Erythroblast (primary cell): ENCODE measurements around the gene HAPSTR1.
A peak's percentile ranks its signal among the peaks of the same experiment; 100 is the strongest.

ENCODE experiments used
- DNase-seq, 2 experiments: peaks; one replicate each; lab custom pipeline; 2025; lab: John Stamatoyannopoulos, UW
- GATA1 ChIP-seq: IDR thresholded peaks from 2 replicates; pipeline ENCODE4 v1.6.1; 2011; ENCODE audit warnings: low read depth, mild to moderate bottlenecking, control low read depth, low read length, moderate library complexity
- POLR2A ChIP-seq: IDR thresholded peaks from 2 replicates; pipeline ENCODE4 v1.6.1; 2011; ENCODE audit warnings: mild to moderate bottlenecking, low read length

Gene HAPSTR1

DNA sequence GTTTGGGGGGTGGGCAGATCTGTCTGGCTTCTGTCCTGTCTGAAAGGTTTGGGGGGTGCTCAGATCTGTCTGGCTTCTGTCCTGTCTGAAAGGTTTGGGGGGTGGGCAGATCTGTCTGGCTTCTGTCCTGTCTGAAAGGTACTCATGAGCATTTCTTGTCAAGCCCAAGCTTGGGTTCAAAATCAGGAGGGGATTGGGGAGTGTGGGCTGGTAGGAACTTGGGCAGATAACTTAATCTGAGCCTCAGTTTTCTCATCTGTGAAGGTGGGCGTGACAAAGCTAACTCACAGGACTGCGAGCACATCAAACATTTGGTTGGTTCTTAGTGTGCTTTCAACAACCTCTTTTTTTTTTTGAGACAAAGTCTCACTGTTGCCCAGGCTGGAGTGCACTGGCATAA, 35.2 kb downstream of the HAPSTR1 start:
- DNase-seq, result no peak
- TF ChIP-seq POLR2A (no peak), GATA1 (no peak)

DNA sequence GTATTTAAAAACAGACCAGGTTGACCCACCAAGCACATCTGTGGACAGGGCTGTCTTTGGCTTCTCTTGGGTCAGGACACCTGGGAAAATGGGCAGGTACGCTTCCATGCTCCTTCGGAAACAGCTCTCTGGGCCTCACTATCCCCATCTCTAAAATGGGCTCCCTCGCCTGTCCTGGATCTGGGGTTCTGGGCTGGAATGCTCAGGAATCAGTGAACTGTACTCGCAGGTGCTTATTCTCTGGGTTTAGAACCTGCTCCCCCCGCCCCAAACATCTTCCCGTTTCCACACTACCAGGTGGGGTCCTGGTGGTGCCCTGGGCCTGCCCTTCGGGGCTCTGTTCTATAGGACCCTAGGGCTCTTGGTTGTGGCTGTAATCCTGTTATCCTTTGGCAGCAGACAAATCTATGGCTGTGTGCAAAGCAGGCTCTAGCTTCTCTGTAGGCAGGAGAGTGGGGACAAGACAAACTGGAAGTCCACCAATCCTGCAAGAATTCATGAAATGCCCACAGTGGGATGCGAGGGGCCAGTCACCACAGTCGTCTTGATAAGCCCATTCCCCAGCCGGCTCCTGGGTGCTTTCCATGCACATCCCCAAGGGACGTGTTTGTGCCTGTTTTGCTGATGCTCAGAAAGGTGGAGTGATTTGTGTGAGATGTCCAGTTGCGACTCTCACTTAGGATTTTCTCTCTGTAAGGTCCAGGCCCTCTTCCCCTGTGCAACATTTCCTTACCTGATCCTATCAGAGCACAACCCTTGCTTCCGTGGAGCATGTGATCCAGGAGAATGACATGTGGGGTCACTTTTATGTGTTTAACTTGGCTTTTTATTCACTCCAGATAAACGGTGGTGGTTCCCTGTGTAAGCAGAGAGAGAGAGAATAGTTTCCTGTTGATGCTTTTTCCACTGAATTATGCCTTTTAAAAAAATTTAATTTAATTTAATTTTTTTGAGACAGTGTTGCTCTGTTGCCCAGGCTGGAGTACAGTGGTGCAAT, 37.2 kb downstream of the HAPSTR1 start:
- no peak for DNase-seq
- TF ChIP-seq GATA1 (no peak), POLR2A (no peak)

DNA sequence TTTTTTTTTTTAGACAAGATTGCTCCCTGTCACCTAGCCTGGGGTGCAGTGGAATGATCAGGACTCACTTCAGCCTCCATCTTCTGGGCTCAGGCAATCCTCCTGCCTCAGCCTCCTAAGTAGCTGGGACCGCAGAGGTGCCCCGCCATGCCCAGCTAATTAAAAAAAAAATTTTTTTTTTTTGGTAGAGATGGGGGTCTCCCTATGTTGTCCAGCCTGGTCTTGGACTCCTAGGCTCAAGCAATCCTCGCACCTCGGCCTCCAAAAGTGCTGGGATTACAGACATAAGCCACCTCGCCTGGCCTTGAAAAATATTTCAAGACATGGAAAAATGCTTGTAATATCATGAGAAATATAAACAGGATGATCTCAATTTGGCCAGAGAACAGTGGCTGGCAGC, 42.9 kb downstream of the HAPSTR1 start:
- no peak for TF ChIP-seq GATA1
- TF ChIP-seq POLR2A, result no peak
- no peak for DNase-seq

DNA sequence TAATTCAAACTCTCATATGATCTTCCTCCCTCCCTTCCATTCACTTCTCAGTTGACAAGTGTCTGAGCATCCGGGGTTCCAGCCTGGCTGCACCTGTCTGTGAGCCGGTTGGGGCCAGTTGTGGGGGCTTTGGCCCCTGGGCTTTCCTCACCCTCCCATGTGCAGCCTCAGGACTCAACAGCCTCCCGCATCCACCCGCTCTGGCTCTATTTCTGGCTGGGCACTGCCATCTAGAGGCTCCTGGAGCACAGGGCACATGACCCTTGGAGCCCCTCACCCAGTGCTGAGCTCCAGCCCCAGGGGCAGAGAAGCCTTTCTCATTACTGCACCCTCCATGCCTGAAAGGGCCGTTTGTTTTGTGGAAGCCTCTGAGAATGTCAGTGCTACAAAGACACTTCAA, 43.3 kb downstream of the HAPSTR1 start:
- DNase-seq, result peak; percentile 39 to 54
- TF ChIP-seq POLR2A (no peak), GATA1 (no peak)

DNA sequence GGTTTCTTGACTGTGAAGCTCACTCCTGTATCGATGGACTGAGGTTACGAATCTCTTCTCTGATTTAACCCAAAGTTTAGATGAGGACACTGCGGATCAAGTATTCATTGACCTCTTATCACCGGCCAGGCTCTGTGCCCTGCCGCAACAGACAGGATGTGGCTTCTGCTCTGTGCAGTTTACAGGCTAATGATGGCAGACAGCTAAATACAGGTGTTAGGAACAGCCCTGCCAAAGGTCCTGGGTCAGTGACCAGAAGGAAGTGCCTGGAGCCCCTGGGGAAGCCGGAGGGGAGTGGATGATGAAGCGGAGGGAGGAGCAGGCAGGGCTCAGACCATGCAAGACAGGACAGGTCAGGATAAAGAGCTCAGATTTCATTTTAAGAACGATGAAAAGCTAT, 44.4 kb downstream of the HAPSTR1 start:
- DNase-seq, result no peak
- TF ChIP-seq POLR2A, result no peak
- no peak for TF ChIP-seq GATA1

DNA sequence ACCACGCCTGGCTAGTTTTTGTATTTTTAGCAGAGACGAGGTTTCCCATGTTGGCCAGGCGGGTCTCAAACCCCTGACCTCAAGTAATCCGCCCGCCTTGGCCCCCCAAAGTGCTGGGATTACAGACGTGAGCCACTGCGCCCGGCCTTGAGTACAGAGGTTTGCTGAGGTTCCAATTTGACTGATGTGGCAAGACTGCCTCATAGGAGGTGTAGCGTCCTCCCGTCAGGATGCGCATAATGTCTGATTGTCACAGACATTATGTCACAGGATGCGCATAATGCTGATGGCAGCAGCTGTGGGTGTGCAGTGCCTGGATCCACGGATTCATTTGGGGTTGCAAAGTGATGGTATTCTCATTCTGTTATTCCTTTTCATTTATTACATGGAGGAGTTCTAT, 45.2 kb downstream of the HAPSTR1 start:
- no peak for TF ChIP-seq POLR2A
- no peak for TF ChIP-seq GATA1
- DNase-seq, result no peak

DNA sequence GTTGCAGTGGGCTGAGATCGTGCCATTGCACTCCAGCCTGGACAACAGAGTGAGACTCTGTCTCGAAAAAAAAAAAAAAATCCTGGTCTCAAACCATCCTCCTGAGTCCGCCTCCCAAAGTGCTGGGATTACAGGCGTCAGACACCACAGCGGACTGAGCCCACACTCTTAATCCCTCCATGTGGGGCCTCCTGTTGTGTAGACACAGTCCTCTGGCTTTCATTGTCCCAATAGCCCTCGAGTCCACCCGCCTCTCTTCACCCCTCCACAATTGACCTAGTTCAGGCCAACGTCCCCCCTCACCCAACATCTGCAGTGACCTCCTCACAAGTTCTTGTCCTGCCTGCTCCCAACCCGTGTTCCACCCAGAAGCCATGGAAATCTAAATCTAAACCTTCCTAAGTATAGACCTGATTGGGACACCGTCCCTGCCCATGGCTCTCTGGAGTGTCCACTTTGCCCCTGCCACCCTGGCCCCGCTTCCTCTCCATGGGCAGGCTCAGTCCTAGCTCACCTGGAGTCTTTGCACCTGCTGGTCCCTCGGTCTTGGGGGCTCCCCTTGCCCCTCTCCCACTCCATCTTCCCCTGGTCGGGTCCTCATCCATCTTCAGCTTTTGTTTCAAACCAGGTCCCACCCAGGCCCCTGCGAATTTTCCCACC, 46.7 kb downstream of the HAPSTR1 start:
- TF ChIP-seq GATA1 (no peak), POLR2A (no peak)
- no peak for DNase-seq

DNA sequence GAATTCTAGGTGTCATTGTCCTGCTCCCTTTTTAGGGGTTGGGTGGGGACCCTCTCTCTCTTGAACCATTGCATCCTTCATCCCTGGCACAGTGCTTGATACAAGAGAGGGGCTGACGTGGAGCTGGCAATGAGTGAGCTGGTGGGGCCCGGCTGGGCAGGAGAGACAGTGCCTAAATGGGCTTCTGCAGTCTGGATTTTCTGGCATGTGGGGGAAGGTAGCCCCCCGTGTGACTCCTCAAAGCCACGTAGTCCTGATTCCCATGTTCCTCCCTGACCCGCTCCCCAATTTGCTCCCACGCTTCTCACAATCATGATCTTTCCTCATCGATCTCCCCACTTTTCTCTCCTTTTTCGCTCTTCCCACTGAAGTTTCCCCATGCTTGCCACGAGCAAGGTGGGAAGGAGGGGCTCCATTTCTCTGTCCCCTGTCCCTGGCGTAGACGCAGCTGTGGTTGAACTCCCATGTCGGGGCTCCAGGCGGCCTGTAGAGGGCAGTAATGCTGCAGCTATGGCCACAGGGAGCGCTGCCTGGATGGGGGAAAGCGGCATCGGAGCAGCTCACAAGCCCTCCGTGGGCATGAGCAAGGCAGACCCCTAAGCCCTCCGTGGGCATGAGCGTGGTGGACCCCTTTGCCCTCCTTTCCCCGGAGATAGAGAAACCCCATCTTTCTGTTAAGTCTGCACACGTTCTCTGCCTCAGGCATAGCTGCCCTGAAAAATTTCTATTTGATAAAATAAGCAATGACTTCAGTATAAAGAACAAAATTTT, 47.5 kb downstream of the HAPSTR1 start:
- DNase-seq, result peak; percentile 56 to 74

DNA sequence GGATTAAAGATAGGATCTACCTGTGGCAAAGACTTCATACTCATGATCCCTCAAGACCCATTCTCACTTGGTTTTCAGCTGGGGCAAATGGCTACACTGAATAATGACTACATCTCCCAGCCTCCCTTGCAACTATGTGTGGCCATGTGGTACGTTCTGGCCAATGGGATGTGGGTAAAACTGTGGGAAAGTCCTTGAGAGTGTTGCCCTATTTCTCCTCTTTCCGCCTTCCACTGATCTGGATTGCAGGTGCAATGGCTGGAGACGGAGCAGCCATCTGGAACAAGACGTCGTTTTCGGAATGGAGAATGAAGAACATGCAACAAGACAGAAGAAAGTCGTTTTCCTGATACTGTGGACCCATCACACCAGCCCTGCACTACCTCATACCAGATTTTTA, 48.5 kb downstream of the HAPSTR1 start:
- TF ChIP-seq POLR2A (no peak), GATA1 (no peak)
- DNase-seq, result peak; percentile 18 to 30

More for the DNA sequence above, 47.5 kb downstream of the HAPSTR1 start:
- TF ChIP-seq GATA1 (no peak), POLR2A (no peak)
